Smooth muscle cell (in vitro differentiated cells): ENCODE measurements around the gene RANBP17. TPM values are rescaled to one million over a fixed set of nuclear protein-coding genes. Genes with fewer than 3 reads are reported as not detected.

Experiments used
- DNase-seq: peaks from one replicate; lab custom pipeline; 2025; ENCODE audit not compliant: unreplicated experiment; lab: John Stamatoyannopoulos, UW
- H2AFZ ChIP-seq: fragments of 200-600 bp; sonication (generic); 2 replicates; pipeline ENCODE4 v1.6.0; 2016; ENCODE audit warnings: antibody characterized with exemption, low read depth, mild to moderate bottlenecking
- H3F3A ChIP-seq: fragments of 200-600 bp; sonication (generic); 2 replicates; pipeline ENCODE4 v1.6.0; 2017; ENCODE audit warnings: antibody characterized with exemption, low read depth
- H3K27ac ChIP-seq: fragments of 200-600 bp; sonication (generic); 2 replicates; pipeline ENCODE4 v1.5.1; 2016; ENCODE audit warnings: low read depth, mild to moderate bottlenecking
- H3K27me3 ChIP-seq: fragments of 200-600 bp; sonication (generic); 2 replicates; pipeline ENCODE4 v1.6.1; 2016; ENCODE audit warnings: low read depth, mild to moderate bottlenecking
- H3K36me3 ChIP-seq: fragments of 200-600 bp; sonication (generic); 2 replicates; pipeline ENCODE4 v1.5.1; 2016; ENCODE audit warnings: low read depth
- H3K4me1 ChIP-seq: fragments of 200-600 bp; sonication (generic); 2 replicates; pipeline ENCODE4 v1.5.1; 2016; ENCODE audit warnings: low read depth
- H3K4me2 ChIP-seq: fragments of 200-600 bp; sonication (generic); 2 replicates; pipeline ENCODE4 v1.6.0; 2016; ENCODE audit warnings: mild to moderate bottlenecking
- H3K4me3 ChIP-seq: fragments of 200-600 bp; sonication (generic); 2 replicates; pipeline ENCODE4 v1.5.1; 2016; ENCODE audit warnings: mild to moderate bottlenecking
- H3K79me2 ChIP-seq: fragments of 200-600 bp; sonication (generic); 2 replicates; pipeline ENCODE4 v1.6.0; 2016; ENCODE audit warnings: low read depth, mild to moderate bottlenecking
- H3K9ac ChIP-seq: fragments of 200-600 bp; sonication (generic); 2 replicates; pipeline ENCODE4 v1.6.0; 2016; ENCODE audit warnings: low read depth
- H3K9me3 ChIP-seq: fragments of 200-600 bp; sonication (generic); replicated peaks from 2 replicates; pipeline ENCODE4 v1.5.1; 2016; ENCODE audit warnings: low read depth
- H4K20me1 ChIP-seq: fragments of 200-600 bp; sonication (generic); 2 replicates; pipeline ENCODE4 v1.6.0; 2016; ENCODE audit warnings: low read depth
- WGBS: methylation state at CpG from one replicate; pipeline ENCODE4 v1.1.7; 2016; ENCODE audit warnings: low lambda C conversion rate; 5-methylcytosine and 5-hydroxymethylcytosine counted together
- polyA plus RNA-seq: library from polyadenylated mRNA; unstranded; fragments of >200 nt; fragmentation: Nextera tagmentation; extraction: Ambion mirVana; gene quantifications from 2 replicates; pipeline ENCODE4 v1.2.1, GENCODE V29; 2016
- total RNA-seq: library from RNA; depleted of rRNA; stranded (reverse); fragments of >200 nt; gene quantifications from 2 replicates; pipeline ENCODE4 v1.2.3, GENCODE V29; 2014
- TF ChIP-seq, protein P1 (sequence below): fragments of 200-600 bp; sonication (generic); IDR thresholded peaks from 2 replicates; pipeline ENCODE4 v1.5.1; 2017; ENCODE audit warnings: borderline replicate concordance, mild to moderate bottlenecking, antibody characterized with exemption; ENCODE audit not compliant: insufficient read depth, poor library complexity, severe bottlenecking

Gene RANBP17
- total and polyA plus RNA-seq, 2 experiments from 2014 or later: 13.0 to 42.6 TPM

DNA sequence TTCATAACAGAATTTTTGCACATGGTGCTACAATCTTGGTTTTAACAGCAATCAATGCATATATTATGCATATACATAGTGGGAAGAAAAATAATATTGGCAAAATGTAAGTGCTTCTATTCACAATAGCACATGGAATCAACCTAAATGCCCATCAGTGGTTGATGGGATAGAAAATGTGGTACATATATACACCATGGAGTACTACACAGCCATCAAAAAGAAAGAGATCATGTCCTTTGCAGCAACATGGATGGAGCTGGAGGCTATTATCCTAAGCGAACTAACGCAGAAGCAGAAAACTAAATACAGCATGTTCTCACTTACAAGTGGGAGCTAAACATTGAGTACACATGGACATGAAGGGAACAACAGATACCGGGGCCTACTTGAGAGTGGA is 410.0 kb downstream of the RANBP17 start:
- H3K36me3 ChIP-seq: no peaks in the 10 kb centered on the region
- H4K20me1 ChIP-seq: no peaks in the 10 kb centered on the region
- H3K9ac ChIP-seq: no peak overlapping the region
- WGBS: 98% methylated on average over 3 of the region's 3 CpGs
- peaks cover 7% of the 10 kb centered on the region for H3K4me1 ChIP-seq
- no peaks in the 10 kb centered on the region for H3K9me3 ChIP-seq
- no peaks in the 10 kb centered on the region for H3F3A ChIP-seq
- H2AFZ ChIP-seq: no peak overlapping the region
- no peaks in the 10 kb centered on the region for H3K79me2 ChIP-seq
- no peak for DNase-seq
- no peaks in the 10 kb centered on the region for H3K27me3 ChIP-seq
- H3K4me2 ChIP-seq: no peak overlapping the region
- H3K4me3 ChIP-seq: no peak overlapping the region
- TF ChIP-seq, protein P1, sequence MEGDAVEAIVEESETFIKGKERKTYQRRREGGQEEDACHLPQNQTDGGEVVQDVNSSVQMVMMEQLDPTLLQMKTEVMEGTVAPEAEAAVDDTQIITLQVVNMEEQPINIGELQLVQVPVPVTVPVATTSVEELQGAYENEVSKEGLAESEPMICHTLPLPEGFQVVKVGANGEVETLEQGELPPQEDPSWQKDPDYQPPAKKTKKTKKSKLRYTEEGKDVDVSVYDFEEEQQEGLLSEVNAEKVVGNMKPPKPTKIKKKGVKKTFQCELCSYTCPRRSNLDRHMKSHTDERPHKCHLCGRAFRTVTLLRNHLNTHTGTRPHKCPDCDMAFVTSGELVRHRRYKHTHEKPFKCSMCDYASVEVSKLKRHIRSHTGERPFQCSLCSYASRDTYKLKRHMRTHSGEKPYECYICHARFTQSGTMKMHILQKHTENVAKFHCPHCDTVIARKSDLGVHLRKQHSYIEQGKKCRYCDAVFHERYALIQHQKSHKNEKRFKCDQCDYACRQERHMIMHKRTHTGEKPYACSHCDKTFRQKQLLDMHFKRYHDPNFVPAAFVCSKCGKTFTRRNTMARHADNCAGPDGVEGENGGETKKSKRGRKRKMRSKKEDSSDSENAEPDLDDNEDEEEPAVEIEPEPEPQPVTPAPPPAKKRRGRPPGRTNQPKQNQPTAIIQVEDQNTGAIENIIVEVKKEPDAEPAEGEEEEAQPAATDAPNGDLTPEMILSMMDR: no peak
- peak overlapping the region; percentile 79 for H3K27ac ChIP-seq

DNA sequence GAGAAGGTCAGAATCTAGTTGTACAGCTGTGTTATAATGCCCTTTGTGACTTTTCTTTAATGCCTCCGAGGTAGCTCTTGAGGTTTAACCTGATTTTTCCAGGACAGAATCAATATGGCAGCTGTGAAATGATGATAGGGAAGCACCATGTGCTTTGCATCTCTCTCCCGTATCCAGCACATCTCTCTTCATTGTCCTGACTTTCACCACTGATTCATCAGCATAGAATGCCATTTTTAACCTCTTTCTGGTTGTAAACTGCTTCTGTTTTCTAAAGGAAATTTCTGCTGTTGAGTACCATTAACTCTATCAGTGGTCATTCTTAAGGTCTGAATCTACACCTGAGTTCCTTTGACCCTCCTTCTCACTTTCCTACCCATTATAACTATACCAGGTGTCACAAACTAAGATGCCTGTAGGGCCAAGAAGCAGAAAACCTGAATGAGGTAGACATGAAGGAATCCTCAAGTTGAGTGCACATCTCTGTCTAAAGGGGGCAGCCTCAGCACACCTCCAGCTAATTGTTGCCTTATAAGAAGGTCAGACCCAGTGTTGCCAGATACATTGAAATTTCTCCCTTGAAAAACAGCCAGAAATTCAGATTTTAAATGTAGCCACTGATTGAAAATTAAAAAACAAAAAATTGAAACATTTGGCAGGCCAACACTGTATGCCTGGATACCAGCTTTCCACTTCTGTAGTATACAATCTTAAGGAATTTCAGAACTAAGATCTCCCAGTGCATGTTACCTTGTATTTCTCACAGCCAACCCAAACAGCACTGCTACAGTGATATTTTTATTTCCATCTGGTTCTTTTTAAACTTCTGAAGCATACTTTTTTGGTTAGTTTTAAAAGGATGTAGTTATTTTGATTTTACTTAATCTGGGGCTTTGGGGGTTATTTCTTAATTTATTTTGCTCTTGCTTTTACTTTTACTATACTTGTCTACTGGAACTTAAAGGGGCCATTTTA is 411.5 kb downstream of the RANBP17 start:
- H3K9me3 ChIP-seq: no peaks in the 10 kb centered on the region
- DNase-seq: no peak
- no peak overlapping the region for H3K27ac ChIP-seq
- H3K4me2 ChIP-seq: no peak overlapping the region
- no peaks in the 10 kb centered on the region for H4K20me1 ChIP-seq
- peaks cover 7% of the 10 kb centered on the region for H3K4me1 ChIP-seq
- H3K9ac ChIP-seq: no peak overlapping the region
- H3K79me2 ChIP-seq: no peaks in the 10 kb centered on the region
- no peak overlapping the region for H3K4me3 ChIP-seq
- 64% methylated on average over 2 of the region's 2 CpGs for WGBS
- TF ChIP-seq, protein P1: peak; percentile 25
- H2AFZ ChIP-seq: no peak overlapping the region
- H3K27me3 ChIP-seq: no peaks in the 10 kb centered on the region
- H3F3A ChIP-seq: no peaks in the 10 kb centered on the region
- no peaks in the 10 kb centered on the region for H3K36me3 ChIP-seq

DNA sequence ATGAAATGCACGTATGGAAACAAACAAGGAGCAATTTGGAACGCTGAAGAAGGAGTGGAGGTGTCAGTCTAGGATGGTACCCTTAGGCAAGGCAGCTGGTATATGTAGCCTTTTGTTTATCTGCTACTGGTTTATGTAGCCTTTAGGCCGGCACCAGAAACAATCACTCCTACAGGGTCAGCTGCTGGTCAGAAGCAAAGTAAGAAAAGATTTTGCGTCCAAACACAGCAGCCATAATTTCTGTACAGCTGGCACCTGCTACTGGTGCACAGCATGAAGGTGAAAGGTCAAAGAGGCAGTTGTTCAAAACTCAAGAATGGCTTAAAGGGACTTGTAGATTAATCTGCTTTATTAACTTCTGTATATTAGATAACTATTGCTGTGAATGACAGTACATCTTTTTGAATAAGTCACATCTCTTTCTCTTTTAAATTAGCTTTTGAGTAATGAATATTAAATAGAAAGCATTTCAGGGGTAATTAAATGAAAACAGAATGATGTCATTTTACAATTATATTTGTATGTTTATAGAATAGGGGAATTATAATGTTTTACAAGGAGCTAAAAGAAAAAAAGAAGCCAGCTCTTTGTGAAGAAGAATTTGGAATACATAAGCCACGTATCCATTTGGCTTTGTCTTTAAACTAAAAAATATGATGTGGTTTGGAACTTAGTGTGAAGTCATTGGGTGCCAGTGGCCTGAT is 414.2 kb downstream of the RANBP17 start:
- Histone ChIP-seq H3K4me3 (no peak overlapping the region), H3K36me3 (no peaks in the 10 kb centered on the region), H3F3A (no peaks in the 10 kb centered on the region), H4K20me1 (no peaks in the 10 kb centered on the region), H3K4me2 (no peak overlapping the region), H3K27me3 (no peaks in the 10 kb centered on the region), H3K79me2 (no peaks in the 10 kb centered on the region), H2AFZ (no peak overlapping the region), H3K9ac (no peak overlapping the region), H3K9me3 (no peaks in the 10 kb centered on the region), H3K27ac (no peak overlapping the region), H3K4me1 (no peaks in the 10 kb centered on the region)
- no peak for DNase-seq
- TF ChIP-seq, protein P1: no peak
- 75% methylated on average over 5 of the region's 5 CpGs for WGBS
